HFFc6 (cell line): Measurements from ENCODE around the gene IQGAP2. TPM values are rescaled to one million over a fixed set of nuclear protein-coding genes. Genes with fewer than 3 reads are reported as not detected.

ENCODE experiments used
- DNase-seq: peaks from one replicate; pipeline ENCODE4 v3.0.0-alpha.2; 2018
- H3K27ac Mint-ChIP-seq: 2 replicates; pipeline ENCODE4 v1.8.0; 2020; ENCODE audit warnings: mild to moderate bottlenecking, mixed read lengths
- H3K27me3 Mint-ChIP-seq: 2 replicates; pipeline ENCODE4 v1.8.0; 2021; ENCODE audit warnings: mild to moderate bottlenecking, moderate library complexity, mixed read lengths; ENCODE audit not compliant: insufficient read depth
- H3K36me3 Mint-ChIP-seq: 2 replicates; pipeline ENCODE4 v1.8.0; 2021; ENCODE audit warnings: low read depth, mixed read lengths
- H3K4me1 Mint-ChIP-seq: 2 replicates; pipeline ENCODE4 v1.8.0; 2020; ENCODE audit warnings: low read depth, mixed read lengths
- H3K4me3 Mint-ChIP-seq: 2 replicates; pipeline ENCODE4 v1.8.0; 2020; ENCODE audit warnings: mild to moderate bottlenecking, moderate library complexity, mixed read lengths
- H3K9me3 Mint-ChIP-seq: 2 replicates; pipeline ENCODE4 v1.8.0; 2020; ENCODE audit warnings: mild to moderate bottlenecking, mixed read lengths
- total RNA-seq, 6 experiments: library from RNA; stranded (reverse); fragmentation: NEBNext Ultra II Directional; extraction: Animal tissue kit (Norgen Biotek cat#: 25700); gene quantifications; 2 replicates in 1 of 6; 3 replicates in 5 of 6; pipeline ENCODE4 v1.2.3, GENCODE V29; 2021
- TF ChIP-seq, protein P1 (sequence below): fragments of 200-600 bp; sonication (generic); IDR thresholded peaks from 2 replicates; pipeline ENCODE4 v1.5.0; 2021; ENCODE audit warnings: antibody characterized with exemption, mild to moderate bottlenecking

Gene IQGAP2
- total RNA-seq, 6 experiments from 2014 or later = 0.09 to 0.47 (median 0.21) TPM; not detected in 1

DNA sequence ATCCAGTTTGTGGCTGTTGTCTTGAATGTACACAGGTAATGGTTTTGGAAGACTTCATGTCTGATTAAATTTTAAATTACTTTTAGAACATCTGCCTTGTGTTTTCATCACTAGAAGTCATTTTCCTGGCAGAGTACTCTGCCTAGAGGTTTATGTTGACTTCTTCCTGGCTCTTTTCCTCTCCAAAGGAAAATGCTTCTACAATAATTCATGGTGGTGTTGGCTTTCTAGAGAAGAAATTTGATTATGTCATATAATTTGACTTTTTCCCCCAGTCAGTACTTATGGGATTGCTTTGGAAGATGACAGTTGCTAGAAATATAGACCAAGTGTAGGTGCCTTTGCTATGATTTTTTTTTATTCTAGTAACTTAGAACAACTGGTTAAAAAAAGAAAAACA is 173.4 kb downstream of the IQGAP2 start:
- no peaks in the 10 kb centered on the region for H3K4me1 Mint-ChIP-seq
- H3K36me3 Mint-ChIP-seq = no peaks in the 10 kb centered on the region
- peaks cover 14% of the 10 kb centered on the region for H3K27me3 Mint-ChIP-seq
- H3K4me3 Mint-ChIP-seq = no peak overlapping the region
- H3K27ac Mint-ChIP-seq = no peak overlapping the region
- H3K9me3 Mint-ChIP-seq = no peaks in the 10 kb centered on the region
- DNase-seq = no peak
- TF ChIP-seq, protein P1, sequence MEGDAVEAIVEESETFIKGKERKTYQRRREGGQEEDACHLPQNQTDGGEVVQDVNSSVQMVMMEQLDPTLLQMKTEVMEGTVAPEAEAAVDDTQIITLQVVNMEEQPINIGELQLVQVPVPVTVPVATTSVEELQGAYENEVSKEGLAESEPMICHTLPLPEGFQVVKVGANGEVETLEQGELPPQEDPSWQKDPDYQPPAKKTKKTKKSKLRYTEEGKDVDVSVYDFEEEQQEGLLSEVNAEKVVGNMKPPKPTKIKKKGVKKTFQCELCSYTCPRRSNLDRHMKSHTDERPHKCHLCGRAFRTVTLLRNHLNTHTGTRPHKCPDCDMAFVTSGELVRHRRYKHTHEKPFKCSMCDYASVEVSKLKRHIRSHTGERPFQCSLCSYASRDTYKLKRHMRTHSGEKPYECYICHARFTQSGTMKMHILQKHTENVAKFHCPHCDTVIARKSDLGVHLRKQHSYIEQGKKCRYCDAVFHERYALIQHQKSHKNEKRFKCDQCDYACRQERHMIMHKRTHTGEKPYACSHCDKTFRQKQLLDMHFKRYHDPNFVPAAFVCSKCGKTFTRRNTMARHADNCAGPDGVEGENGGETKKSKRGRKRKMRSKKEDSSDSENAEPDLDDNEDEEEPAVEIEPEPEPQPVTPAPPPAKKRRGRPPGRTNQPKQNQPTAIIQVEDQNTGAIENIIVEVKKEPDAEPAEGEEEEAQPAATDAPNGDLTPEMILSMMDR = no peak

DNA sequence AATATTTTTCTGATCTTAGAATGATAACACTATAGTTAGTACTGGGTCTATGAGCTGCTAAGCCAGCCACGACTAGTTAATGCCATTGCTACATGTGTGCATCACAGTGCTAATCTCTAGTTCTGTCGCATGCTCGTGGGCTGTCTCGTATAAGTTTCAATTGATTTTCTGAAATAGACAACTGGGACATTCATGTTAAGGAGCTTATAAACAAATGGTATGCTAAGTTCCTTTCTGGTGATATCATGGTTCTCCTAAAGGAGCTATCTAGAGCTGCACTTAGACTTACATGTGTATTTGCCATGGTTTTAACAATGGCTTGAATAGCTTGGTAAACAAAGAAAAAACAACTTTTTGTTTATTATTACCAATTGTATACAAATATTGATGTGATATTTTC is 173.9 kb downstream of the IQGAP2 start:
- Mint-ChIP-seq H3K27ac (no peak overlapping the region), H3K4me1 (no peaks in the 10 kb centered on the region), H3K27me3 (peaks cover 17% of the 10 kb centered on the region), H3K36me3 (no peaks in the 10 kb centered on the region), H3K9me3 (no peaks in the 10 kb centered on the region), H3K4me3 (no peak overlapping the region)
- DNase-seq = no peak
- TF ChIP-seq, protein P1 = no peak

DNA sequence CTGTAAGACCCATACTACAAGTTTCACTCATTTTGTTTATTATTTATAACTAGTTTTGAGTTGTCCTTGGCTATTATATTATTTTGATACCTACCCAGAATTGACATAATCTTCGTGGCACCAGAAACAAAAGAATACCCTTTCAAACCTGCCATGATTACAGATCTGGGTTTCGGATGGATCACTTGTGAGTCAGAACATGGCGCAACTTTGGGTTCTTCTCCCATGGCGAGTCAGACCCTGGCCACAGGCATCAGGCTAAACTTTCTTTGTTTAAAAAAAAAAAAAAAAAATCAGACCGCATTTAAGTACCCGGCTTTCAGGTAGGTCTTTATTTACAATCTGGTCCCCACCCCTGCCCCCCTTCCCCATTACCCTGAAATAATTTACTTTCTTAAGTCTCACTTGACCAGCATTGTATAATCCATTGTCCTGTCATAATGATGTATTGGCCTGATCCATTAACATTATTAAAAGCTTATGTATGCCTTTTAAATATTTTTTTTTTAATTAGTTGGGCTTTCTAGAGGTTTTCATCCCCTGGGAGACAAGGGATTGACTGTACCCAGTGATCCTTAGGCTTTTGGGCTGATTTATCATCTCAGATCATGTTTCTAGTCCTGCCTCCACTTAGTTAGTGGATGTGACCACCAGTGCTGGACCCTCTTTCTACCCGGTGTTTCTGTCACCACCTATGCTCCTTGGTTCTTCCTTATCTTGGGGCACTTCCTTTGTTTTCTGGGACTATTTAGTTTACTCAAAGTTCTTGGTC is 176.3 kb downstream of the IQGAP2 start:
- H3K27ac Mint-ChIP-seq = no peak overlapping the region
- H3K36me3 Mint-ChIP-seq = no peaks in the 10 kb centered on the region
- no peaks in the 10 kb centered on the region for H3K9me3 Mint-ChIP-seq
- H3K4me3 Mint-ChIP-seq = no peak overlapping the region
- H3K4me1 Mint-ChIP-seq = no peaks in the 10 kb centered on the region
- no peak for DNase-seq
- peaks cover 17% of the 10 kb centered on the region for H3K27me3 Mint-ChIP-seq
- TF ChIP-seq, protein P1 = no peak

DNA sequence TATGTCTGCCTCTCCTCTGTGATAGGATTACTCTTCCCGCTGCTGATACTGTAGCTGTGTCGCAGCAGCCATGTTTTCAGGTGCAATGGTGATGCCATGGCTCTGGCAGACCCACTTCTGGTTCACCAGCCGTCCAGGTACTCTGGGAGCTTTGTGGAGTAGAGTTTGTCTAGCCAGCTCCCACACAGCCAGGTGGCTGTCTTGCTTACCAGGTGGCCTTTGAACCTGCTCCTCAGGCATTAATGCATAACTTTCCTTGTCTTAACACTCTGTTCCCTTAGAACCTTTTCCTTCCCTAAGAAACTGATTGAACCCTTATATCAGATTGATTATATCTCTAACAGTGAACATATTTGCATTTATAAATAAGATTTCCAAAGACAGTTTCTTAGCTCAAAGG is 177.9 kb downstream of the IQGAP2 start:
- peaks cover 21% of the 10 kb centered on the region for H3K27me3 Mint-ChIP-seq
- no peak overlapping the region for H3K27ac Mint-ChIP-seq
- DNase-seq = no peak
- TF ChIP-seq, protein P1 = no peak
- H3K4me1 Mint-ChIP-seq = no peaks in the 10 kb centered on the region
- H3K4me3 Mint-ChIP-seq = no peak overlapping the region
- H3K9me3 Mint-ChIP-seq = no peaks in the 10 kb centered on the region
- no peaks in the 10 kb centered on the region for H3K36me3 Mint-ChIP-seq

DNA sequence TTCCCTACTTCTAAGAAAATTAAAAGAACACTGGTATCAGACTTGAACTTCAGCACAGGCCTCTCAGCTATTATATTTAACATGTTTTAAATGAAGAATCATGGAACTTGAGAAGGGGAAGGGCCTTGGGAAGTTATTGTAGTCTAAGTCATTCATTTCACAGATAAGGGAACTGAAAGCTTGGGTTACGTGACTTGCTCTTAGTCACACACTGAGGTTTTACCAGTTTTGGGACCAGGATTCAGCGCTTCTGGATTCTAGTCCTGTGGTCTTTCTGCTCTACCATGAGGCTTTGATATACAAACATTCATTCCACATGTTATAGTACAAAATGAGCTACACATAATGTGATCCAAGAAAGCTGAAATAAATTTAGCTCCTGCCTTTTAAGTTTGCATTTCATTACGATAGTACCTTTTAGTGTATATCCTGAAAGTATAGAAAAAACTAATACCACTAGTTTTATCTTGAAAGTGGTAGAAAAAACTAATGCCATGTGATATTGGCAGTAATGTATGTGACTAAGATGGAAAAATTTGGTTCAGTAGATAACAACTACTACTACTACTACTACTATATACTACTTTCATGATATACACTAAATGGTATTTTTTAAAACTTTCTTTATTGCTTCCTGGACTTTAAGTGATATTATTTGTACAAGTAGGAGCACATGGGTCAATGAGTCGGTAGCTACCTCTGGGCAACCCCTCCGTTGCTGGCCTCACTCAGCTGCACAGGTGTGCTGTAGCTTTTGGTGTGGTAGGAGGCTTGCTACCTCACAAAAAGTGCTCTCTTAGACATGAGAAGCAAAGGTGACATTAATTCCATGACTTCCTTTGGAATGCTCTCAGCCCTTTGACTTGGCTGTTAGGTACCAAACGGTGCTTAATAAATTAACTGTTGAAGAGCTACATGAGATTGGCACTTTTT is 179.4 kb downstream of the IQGAP2 start:
- no peaks in the 10 kb centered on the region for H3K36me3 Mint-ChIP-seq
- no peak for DNase-seq
- no peak overlapping the region for H3K27ac Mint-ChIP-seq
- peaks cover 24% of the 10 kb centered on the region for H3K27me3 Mint-ChIP-seq
- H3K9me3 Mint-ChIP-seq = no peaks in the 10 kb centered on the region
- TF ChIP-seq, protein P1 = no peak
- H3K4me3 Mint-ChIP-seq = no peak overlapping the region
- H3K4me1 Mint-ChIP-seq = no peaks in the 10 kb centered on the region
